ENCODE results near the gene ODC1.

ODC1 gene

GRCh38 chr2:10412380-10412779 lies 35.7 kb downstream of the ODC1 start:
- peak; percentile 74 for DNase-seq (ENCODE audit: low spot score)
- TF ChIP-seq CTCF (IDR thresholded peaks at IDR 0.05; ENCODE audit: extremely low read depth, insufficient read depth, missing control alignments), result no peak
- in situ Hi-C loops (cut with MboI; ENCODE audit: low pct_unique_long_range_greater_than_20kb, low sequenced_read_pairs, unreplicated experiment), result no loop called here

- in situ Hi-C loops (cut with MboI; ENCODE audit: low pct_unique_long_range_greater_than_20kb, low sequenced_read_pairs, unreplicated experiment), result no loop called here
- TF ChIP-seq CTCF (IDR thresholded peaks at IDR 0.05; ENCODE audit: extremely low read depth, insufficient read depth, missing control alignments), result no peak
- DNase-seq (ENCODE audit: low spot score), result no peak
These were observed 36.6 kb downstream of the ODC1 start for GRCh38 chr2:10411557-10411956.

- TF ChIP-seq CTCF (IDR thresholded peaks at IDR 0.05; ENCODE audit: extremely low read depth, insufficient read depth, missing control alignments), result no peak
- no peak for DNase-seq (ENCODE audit: low spot score)
- in situ Hi-C loops (cut with MboI; ENCODE audit: low pct_unique_long_range_greater_than_20kb, low sequenced_read_pairs, unreplicated experiment), result no loop called here
These were observed 37.2 kb downstream of the ODC1 start for GRCh38 chr2:10410823-10411437.

- TF ChIP-seq CTCF (IDR thresholded peaks at IDR 0.05; ENCODE audit: extremely low read depth, insufficient read depth, missing control alignments), result no peak
- in situ Hi-C loops (cut with MboI; ENCODE audit: low pct_unique_long_range_greater_than_20kb, low sequenced_read_pairs, unreplicated experiment), result no loop called here
- DNase-seq (ENCODE audit: low spot score), result peak; percentile 70
These were observed 37.9 kb downstream of the ODC1 start for GRCh38 chr2:10410001-10410822.

- in situ Hi-C loops (cut with MboI; ENCODE audit: low pct_unique_long_range_greater_than_20kb, low sequenced_read_pairs, unreplicated experiment), result no loop called here
- TF ChIP-seq CTCF (IDR thresholded peaks at IDR 0.05; ENCODE audit: extremely low read depth, insufficient read depth, missing control alignments), result peak; percentile 98
- peak; percentile 91 for DNase-seq (ENCODE audit: low spot score)
These were observed 39.2 kb downstream of the ODC1 start for GRCh38 chr2:10408649-10409579.
